CD14-positive monocyte (primary cell): Measurements from ENCODE around the gene FGA. TPM values are rescaled to one million over a fixed set of nuclear protein-coding genes. Genes with fewer than 3 reads are reported as not detected.

Experiments used
- DNase-seq, 3 donors: peaks; one replicate each; pipeline ENCODE4 v3.0.0-alpha.2; 2011 to 2022
- H2AFZ ChIP-seq: 2 replicates; pipeline ENCODE4 v1.6.0; 2012; ENCODE audit warnings: mild to moderate bottlenecking, low read depth, low read length, inconsistent platforms; ENCODE audit not compliant: insufficient read depth, poor library complexity, severe bottlenecking
- H3K27ac ChIP-seq, 2 donors: 1 replicate in 1 of 2; 2 replicates in 1 of 2; pipeline ENCODE4 v1.5.1; 2012 to 2013; ENCODE audit warnings: low read length in 2 of 2, control low read depth in 1 of 2, inconsistent platforms in 1 of 2, low read depth in 1 of 2, mild to moderate bottlenecking in 1 of 2
- H3K27me3 ChIP-seq, 2 donors: one replicate each; pipeline versions ENCODE4 v1.6.0 to v1.6.1; 2011 to 2013; ENCODE audit warnings: low read length in 2 of 2; ENCODE audit not compliant: control insufficient read depth in 2 of 2, insufficient read depth in 2 of 2
- H3K36me3 ChIP-seq, 2 donors: replicated peaks in 1 of 2; 1 replicate in 1 of 2; 2 replicates in 1 of 2; pipeline versions ENCODE4 v1.5.1 to v1.6.1; 2012 to 2013; ENCODE audit warnings: low read length in 2 of 2, control low read depth in 1 of 2, inconsistent platforms in 1 of 2, mild to moderate bottlenecking in 1 of 2; ENCODE audit not compliant: insufficient read depth in 2 of 2, control insufficient read depth in 1 of 2
- H3K4me1 ChIP-seq, 2 donors: 1 replicate in 1 of 2; 2 replicates in 1 of 2; pipeline versions ENCODE4 v1.5.1 to v1.6.1; 2012 to 2013; ENCODE audit warnings: low read length in 2 of 2, control low read depth in 1 of 2, inconsistent platforms in 1 of 2, mild to moderate bottlenecking in 1 of 2, moderate library complexity in 1 of 2; ENCODE audit not compliant: insufficient read depth in 2 of 2, control insufficient read depth in 1 of 2
- H3K4me2 ChIP-seq: replicated peaks from 2 replicates; pipeline ENCODE3; 2012; ENCODE audit warnings: low read length, moderate library complexity, mild to moderate bottlenecking; ENCODE audit not compliant: poor library complexity, severe bottlenecking; ENCODE audit errors: extremely low read depth
- H3K4me3 ChIP-seq, 3 experiments: fragments of 200-600 bp in 1 of 3; sonication (generic) in 1 of 3; replicated peaks in 1 of 3; 1 replicate in 2 of 3; 2 replicates in 1 of 3; pipeline ENCODE4 v1.5.1; 2011 to 2013; ENCODE audit warnings: low read length in 3 of 3, mild to moderate bottlenecking in 3 of 3, control low read depth in 2 of 3, low read depth in 2 of 3, inconsistent platforms in 1 of 3, moderate library complexity in 1 of 3
- H3K79me2 ChIP-seq: 2 replicates; pipeline ENCODE4 v1.6.0; 2012; ENCODE audit warnings: mild to moderate bottlenecking, control low read depth, inconsistent platforms, low read length, moderate library complexity; ENCODE audit not compliant: insufficient read depth
- H3K9ac ChIP-seq: 2 replicates; pipeline ENCODE4 v1.6.0; 2017; ENCODE audit warnings: low read length, mild to moderate bottlenecking; ENCODE audit not compliant: insufficient read depth, poor library complexity, severe bottlenecking
- H3K9me3 ChIP-seq, 2 donors: replicated peaks in 1 of 2; 1 replicate in 1 of 2; 2 replicates in 1 of 2; pipeline versions ENCODE4 v1.5.1 to v1.6.1; 2012 to 2013; ENCODE audit warnings: low read length in 2 of 2, control low read depth in 1 of 2; ENCODE audit not compliant: control insufficient read depth in 1 of 2, insufficient read depth in 1 of 2
- H4K20me1 ChIP-seq: 2 replicates; pipeline ENCODE4 v1.6.0; 2012; ENCODE audit warnings: mild to moderate bottlenecking, low read length, control low read depth, moderate library complexity; ENCODE audit not compliant: insufficient read depth
- H3K27ac Mint-ChIP-seq, 7 donors: one replicate each; pipeline ENCODE4 v1.8.0; 2020; ENCODE audit warnings: mild to moderate bottlenecking in 7 of 7, mixed read lengths in 7 of 7, moderate library complexity in 6 of 7, inconsistent platforms in 2 of 7
- H3K27me3 Mint-ChIP-seq, 3 donors: one replicate each; pipeline ENCODE4 v1.8.0; 2021 to 2022; ENCODE audit warnings: low read depth in 3 of 3, mild to moderate bottlenecking in 3 of 3, mixed read lengths in 3 of 3, moderate library complexity in 3 of 3, inconsistent platforms in 1 of 3
- H3K36me3 Mint-ChIP-seq, 2 donors: one replicate each; pipeline ENCODE4 v1.8.0; 2020; ENCODE audit warnings: mixed read lengths in 2 of 2, inconsistent platforms in 1 of 2, mild to moderate bottlenecking in 1 of 2
- H3K4me1 Mint-ChIP-seq: one replicate; pipeline ENCODE4 v1.8.0; 2020; ENCODE audit warnings: mild to moderate bottlenecking, mixed read lengths
- H3K4me3 Mint-ChIP-seq, 2 donors: one replicate each; pipeline ENCODE4 v1.8.0; 2020; ENCODE audit warnings: mild to moderate bottlenecking in 2 of 2, mixed read lengths in 2 of 2, moderate library complexity in 1 of 2
- H3K9me3 Mint-ChIP-seq, 7 donors: one replicate each; pipeline ENCODE4 v1.8.0; 2020 to 2022; ENCODE audit warnings: mixed read lengths in 7 of 7, mild to moderate bottlenecking in 6 of 7, moderate library complexity in 6 of 7, inconsistent platforms in 2 of 7
- WGBS: methylation state at CpG from one replicate; pipeline ENCODE4 v1.1.5; 2013; ENCODE audit warnings: missing lambda C conversion rate; ENCODE audit not compliant: insufficient coverage; 5-methylcytosine and 5-hydroxymethylcytosine counted together
- intact Hi-C, 2 donors: fragments of 100-400 bp; cut with micrococcal nuclease; formaldehyde crosslinking; loops; one replicate each; pipeline versions ENCODE4 v1.15.0 to v1.15.1; 2023
- polyA plus RNA-seq, 3 donors: library from polyadenylated mRNA; depleted of rRNA in 1 of 3; unstranded in 2 of 3; stranded (reverse) in 1 of 3; fragments of 300-500 nt in 2 of 3; fragments of >200 nt in 1 of 3; fragmentation: Illumina TruSeq in 2 of 3; gene quantifications; 1 replicate in 2 of 3; 2 replicates in 1 of 3; pipeline ENCODE4 v1.2.3, GENCODE V29; 2012 to 2021
- TF ChIP-seq, protein P1 (sequence below): fragments of 200-600 bp; IDR thresholded peaks from one replicate; pipeline ENCODE4 v1.8.0; 2022; ENCODE audit warnings: antibody characterized with exemption, mild to moderate bottlenecking

Gene FGA
- polyA plus RNA-seq, 3 donors = not detected

GRCh38 chr4:154573190-154573870, 17.2 kb downstream of the FGA start:
- Histone ChIP-seq H3K79me2 (no peaks in the 10 kb centered on the region), H3K36me3 (no peaks in the 10 kb centered on the region), H2AFZ (no peak overlapping the region), H3K4me1 (no peaks in the 10 kb centered on the region), H3K27ac (no peak overlapping the region), H3K9me3 (no peaks in the 10 kb centered on the region), H3K27me3 (no peaks in the 10 kb centered on the region), H3K4me3 (no peak overlapping the region), H3K4me2 (no peak overlapping the region), H4K20me1 (no peaks in the 10 kb centered on the region), H3K9ac (no peak overlapping the region)
- TF ChIP-seq, protein P1, sequence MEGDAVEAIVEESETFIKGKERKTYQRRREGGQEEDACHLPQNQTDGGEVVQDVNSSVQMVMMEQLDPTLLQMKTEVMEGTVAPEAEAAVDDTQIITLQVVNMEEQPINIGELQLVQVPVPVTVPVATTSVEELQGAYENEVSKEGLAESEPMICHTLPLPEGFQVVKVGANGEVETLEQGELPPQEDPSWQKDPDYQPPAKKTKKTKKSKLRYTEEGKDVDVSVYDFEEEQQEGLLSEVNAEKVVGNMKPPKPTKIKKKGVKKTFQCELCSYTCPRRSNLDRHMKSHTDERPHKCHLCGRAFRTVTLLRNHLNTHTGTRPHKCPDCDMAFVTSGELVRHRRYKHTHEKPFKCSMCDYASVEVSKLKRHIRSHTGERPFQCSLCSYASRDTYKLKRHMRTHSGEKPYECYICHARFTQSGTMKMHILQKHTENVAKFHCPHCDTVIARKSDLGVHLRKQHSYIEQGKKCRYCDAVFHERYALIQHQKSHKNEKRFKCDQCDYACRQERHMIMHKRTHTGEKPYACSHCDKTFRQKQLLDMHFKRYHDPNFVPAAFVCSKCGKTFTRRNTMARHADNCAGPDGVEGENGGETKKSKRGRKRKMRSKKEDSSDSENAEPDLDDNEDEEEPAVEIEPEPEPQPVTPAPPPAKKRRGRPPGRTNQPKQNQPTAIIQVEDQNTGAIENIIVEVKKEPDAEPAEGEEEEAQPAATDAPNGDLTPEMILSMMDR = no peak
- Mint-ChIP-seq H3K4me3 (no peak overlapping the region), H3K36me3 (no peaks in the 10 kb centered on the region), H3K9me3 (peaks cover 0 to 2% (median 0%) of the 10 kb centered on the region in 7 donors), H3K27me3 (peaks cover 0 to 1% (median 0%) of the 10 kb centered on the region in 3 donors), H3K4me1 (no peaks in the 10 kb centered on the region), H3K27ac (no peak overlapping the region)
- intact Hi-C loops = no loop called here
- no peak for DNase-seq
- WGBS = 57% methylated on average over 1 of the region's 5 CpGs

DNA sequence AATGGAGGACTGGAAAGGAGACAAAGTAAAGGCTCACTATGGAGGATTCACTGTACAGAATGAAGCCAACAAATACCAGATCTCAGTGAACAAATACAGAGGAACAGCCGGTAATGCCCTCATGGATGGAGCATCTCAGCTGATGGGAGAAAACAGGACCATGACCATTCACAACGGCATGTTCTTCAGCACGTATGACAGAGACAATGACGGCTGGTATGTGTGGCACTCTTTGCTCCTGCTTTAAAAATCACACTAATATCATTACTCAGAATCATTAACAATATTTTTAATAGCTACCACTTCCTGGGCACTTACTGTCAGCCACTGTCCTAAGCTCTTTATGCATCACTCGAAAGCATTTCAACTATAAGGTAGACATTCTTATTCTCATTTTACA, 21.0 kb downstream of the FGA start:
- Histone ChIP-seq H2AFZ (no peak overlapping the region), H3K79me2 (no peaks in the 10 kb centered on the region), H3K9me3 (no peaks in the 10 kb centered on the region), H3K4me2 (no peak overlapping the region), H3K27me3 (no peaks in the 10 kb centered on the region), H3K27ac (no peak overlapping the region), H3K4me1 (no peaks in the 10 kb centered on the region), H4K20me1 (no peaks in the 10 kb centered on the region), H3K9ac (no peak overlapping the region), H3K4me3 (no peak overlapping the region), H3K36me3 (no peaks in the 10 kb centered on the region)
- TF ChIP-seq, protein P1 = no peak
- Mint-ChIP-seq H3K4me1 (no peaks in the 10 kb centered on the region), H3K36me3 (no peaks in the 10 kb centered on the region), H3K4me3 (no peak overlapping the region), H3K27ac (no peak overlapping the region), H3K9me3 (peaks cover 0 to 2% (median 0%) of the 10 kb centered on the region in 7 donors), H3K27me3 (no peaks in the 10 kb centered on the region)
- no peak for DNase-seq
- 98% methylated on average over 4 of the region's 5 CpGs for WGBS
- intact Hi-C loops = no loop called here
